Measurements from ENCODE around the gene NUDT9. TPM values are rescaled to one million over a fixed set of nuclear protein-coding genes. Genes with fewer than 3 reads are reported as not detected.
"Not testable (repeated sequence)": the region's sequence is repeated elsewhere in the genome, so short reads cannot be mapped to it uniquely, and the experiment has no call there.

NUDT9 gene
- total RNA-seq, 1 donor from 2014 or later = 5.8 TPM

- peak; percentile 17 for DNase-seq (ENCODE audit: low spot score)
Measured at GRCh38 chr4:87409420-87409939, 12.9 kb upstream of the NUDT9 start.

- peak; percentile 15 for DNase-seq (ENCODE audit: low spot score)
Measured at GRCh38 chr4:87410157-87410556, 12.2 kb upstream of the NUDT9 start.

GRCh38 chr4:87410679-87411078 lies 11.7 kb upstream of the NUDT9 start:
- peak; percentile 56 for DNase-seq (ENCODE audit: low spot score)

- DNase-seq (ENCODE audit: low spot score) = peak; percentile 56
Measured at GRCh38 chr4:87414816-87415215, 7.6 kb upstream of the NUDT9 start.

- DNase-seq (ENCODE audit: low spot score) = no peak
Measured at GRCh38 chr4:87416965-87417364, 5.4 kb upstream of the NUDT9 start.

GRCh38 chr4:87418410-87418809 lies 4.0 kb upstream of the NUDT9 start:
- not testable (repeated sequence) for DNase-seq (ENCODE audit: low spot score)

- no peak for DNase-seq (ENCODE audit: low spot score)
Measured at GRCh38 chr4:87419578-87420249, 2.7 kb upstream of the NUDT9 start.

- DNase-seq (ENCODE audit: low spot score) = peak; percentile 26
Measured at GRCh38 chr4:87420276-87420830, 2.0 kb upstream of the NUDT9 start.

- DNase-seq (ENCODE audit: low spot score) = peak; percentile 21
Measured at GRCh38 chr4:87423317-87424098, 1.1 kb downstream of the NUDT9 start.

- peak; percentile 64 for DNase-seq (ENCODE audit: low spot score)
Measured at GRCh38 chr4:87424099-87424543, 1.7 kb downstream of the NUDT9 start.

GRCh38 chr4:87425711-87426110 lies 3.3 kb downstream of the NUDT9 start:
- DNase-seq (ENCODE audit: low spot score) = no peak

- no peak for DNase-seq (ENCODE audit: low spot score)
Measured at GRCh38 chr4:87426865-87427517, 4.6 kb downstream of the NUDT9 start.

GRCh38 chr4:87427518-87427868 lies 5.1 kb downstream of the NUDT9 start:
- no peak for DNase-seq (ENCODE audit: low spot score)

GRCh38 chr4:87428979-87429378 lies 6.6 kb downstream of the NUDT9 start:
- no peak for DNase-seq (ENCODE audit: low spot score)

- DNase-seq (ENCODE audit: low spot score) = no peak
Measured at GRCh38 chr4:87430038-87430437, 7.7 kb downstream of the NUDT9 start.

- no peak for DNase-seq (ENCODE audit: low spot score)
Measured at GRCh38 chr4:87433342-87433741, 11.0 kb downstream of the NUDT9 start.

- DNase-seq (ENCODE audit: low spot score) = no peak
Measured at GRCh38 chr4:87442889-87443288, 20.5 kb downstream of the NUDT9 start.

GRCh38 chr4:87444741-87445140 lies 22.4 kb downstream of the NUDT9 start:
- no peak for DNase-seq (ENCODE audit: low spot score)

- DNase-seq (ENCODE audit: low spot score) = no peak
Measured at GRCh38 chr4:87445964-87446363, 23.6 kb downstream of the NUDT9 start.

- not testable (repeated sequence) for DNase-seq (ENCODE audit: low spot score)
Measured at GRCh38 chr4:87446375-87446774, 24.0 kb downstream of the NUDT9 start.

- DNase-seq (ENCODE audit: low spot score) = no peak
Measured at GRCh38 chr4:87451537-87451936, 29.2 kb downstream of the NUDT9 start.

- DNase-seq (ENCODE audit: low spot score) = no peak
Measured at GRCh38 chr4:87458913-87459312, 36.5 kb downstream of the NUDT9 start.
